K562 (cell line): ENCODE results near the gene COX6B1. TPM values are rescaled to one million over a fixed set of nuclear protein-coding genes. Genes with fewer than 3 reads are reported as not detected.

Experiments
- ATF4 ChIP-seq: fragments of 450-650 bp; formaldehyde crosslinking; IDR thresholded peaks from 2 replicates; pipeline ENCODE4 v1.4.0; 2022; ENCODE audit warnings: mild to moderate bottlenecking, moderate library complexity
- C11orf30 ChIP-seq: fragments of 450-650 bp; IDR thresholded peaks from 2 replicates; pipeline ENCODE4 v1.6.1; 2016; ENCODE audit warnings: low read depth, mild to moderate bottlenecking
- EHMT2 ChIP-seq: fragments of 450-650 bp; IDR thresholded peaks from 2 replicates; pipeline ENCODE4 v1.6.1; 2018; ENCODE audit warnings: antibody characterized with exemption
- EP400 ChIP-seq: fragments of 450-650 bp; IDR thresholded peaks from 2 replicates; pipeline ENCODE4 v1.6.1; 2017; ENCODE audit warnings: antibody characterized with exemption, mild to moderate bottlenecking, moderate library complexity
- GATA2 ChIP-seq: sonication (generic); formaldehyde crosslinking; IDR thresholded peaks from 2 replicates; pipeline ENCODE4 v1.4.0; 2020; ENCODE audit warnings: mild to moderate bottlenecking, missing genetic modification reagents
- HNRNPUL1 ChIP-seq: fragments of 200-400 bp; formaldehyde crosslinking; IDR thresholded peaks from 2 replicates; pipeline ENCODE4 v1.6.1; 2017; ENCODE audit warnings: low read length
- KDM1A ChIP-seq, 2 experiments: fragments of 450-650 bp; IDR thresholded peaks; 2 replicates each; pipeline ENCODE4 v1.6.1; 2016; ENCODE audit warnings: mild to moderate bottlenecking in 2 of 2
- MAZ ChIP-seq, 2 experiments: fragments of 450-650 bp in 1 of 2; sonication (generic) in 1 of 2; formaldehyde crosslinking; IDR thresholded peaks in 1 of 2; conservative IDR thresholded peaks in 1 of 2; 2 replicates each; pipeline versions ENCODE4 v1.4.0 to v1.5.0; 2020; ENCODE audit warnings: mild to moderate bottlenecking in 1 of 2, missing genetic modification reagents in 1 of 2
- MEIS2 ChIP-seq: fragments of 450-650 bp; IDR thresholded peaks from 2 replicates; pipeline ENCODE4 v1.6.1; 2014; ENCODE audit warnings: mild to moderate bottlenecking; ENCODE audit not compliant: partially characterized antibody
- MLLT1 ChIP-seq, 2 experiments: fragments of 450-650 bp; IDR thresholded peaks; 2 replicates each; pipeline ENCODE4 v1.6.1; 2016
- NCOA4 ChIP-seq: fragments of 450-650 bp; IDR thresholded peaks from 2 replicates; pipeline ENCODE4 v1.6.1; 2018; ENCODE audit warnings: mild to moderate bottlenecking; ENCODE audit not compliant: partially characterized antibody
- POU5F1 ChIP-seq: fragments of 150-350 bp; IDR thresholded peaks from 2 replicates; pipeline ENCODE4 v1.6.1; 2014; ENCODE audit warnings: borderline replicate concordance, low read length, low read depth, mild to moderate bottlenecking; ENCODE audit not compliant: partially characterized antibody
- PRDM10 ChIP-seq: fragments of 450-650 bp; IDR thresholded peaks from 2 replicates; pipeline ENCODE4 v1.6.1; 2018; ENCODE audit not compliant: partially characterized antibody
- RNF219 ChIP-seq: fragments of 250-450 bp; sonication (Bioruptor Pico); IDR thresholded peaks from 2 replicates; pipeline ENCODE4 v1.5.0; 2022; ENCODE audit warnings: mild to moderate bottlenecking
- SRSF7 ChIP-seq: fragments of 200-400 bp; formaldehyde crosslinking; optimal IDR thresholded peaks from 2 replicates; pipeline ENCODE3; 2017; ENCODE audit warnings: mild to moderate bottlenecking, low read depth, low read length
- ZBED1 ChIP-seq: IDR thresholded peaks from 2 replicates; pipeline ENCODE4 v1.6.1; 2014
- ZFP91 ChIP-seq: sonication (generic); formaldehyde crosslinking; IDR thresholded peaks from 2 replicates; pipeline ENCODE4 v1.8.0; 2022; ENCODE audit warnings: mild to moderate bottlenecking, missing genetic modification reagents
- ZNF282 ChIP-seq: sonication (generic); formaldehyde crosslinking; IDR thresholded peaks from 2 replicates; pipeline ENCODE4 v1.8.1; 2023; ENCODE audit warnings: missing genetic modification reagents
- polyA plus RNA-seq, 8 experiments: library from polyadenylated mRNA; depleted of rRNA in 4 of 8; stranded (reverse) in 5 of 8; unstranded in 3 of 8; fragments of >200 nt; fragmentation: Nextera tagmentation in 2 of 8; fragmentation: Illumina TruSeq in 1 of 8; extraction: Ambion mirVana in 2 of 8; extraction: Trizol in 1 of 8; gene quantifications; 2 replicates each; pipeline versions ENCODE4 v1.2.1 to v1.2.3, GENCODE V29; 2011 to 2014; ENCODE audit warnings: inconsistent platforms in 1 of 8, missing spikeins in 1 of 8
- total RNA-seq, 7 experiments: library from RNA; depleted of rRNA in 6 of 7; stranded (reverse); fragments of >200 nt in 6 of 7; fragmentation: Illumina TruSeq in 2 of 7; extraction: Trizol in 2 of 7; gene quantifications; 2 replicates each; pipeline versions ENCODE4 v1.2.1 to v1.2.3, GENCODE V29; 2011 to 2021; ENCODE audit warnings: low replicate concordance in 1 of 7

COX6B1 gene
- total and polyA plus RNA-seq, 9 of the 15 experiments (the other 6 are each of a cell fraction or from before 2014, with no cell fraction given), result 777 to 2,393 (median 1,219) TPM

- TF ChIP-seq ATF4 (CRISPR knock-in tag), result no peak
- no peak for TF ChIP-seq ZNF282 (CRISPR knock-in tag)
- no peak for TF ChIP-seq HNRNPUL1
- peak; percentile 22; the same call in 1 of the 2 replicates for TF ChIP-seq EP400
- peak; percentile 83 for TF ChIP-seq KDM1A (IDR thresholded peaks at IDR 0.05)
- TF ChIP-seq ZBED1, result 0 out of 2 replicates have a peak, but pooled peaks have one; percentile 45
- peak; percentile 79 for TF ChIP-seq MEIS2
- TF ChIP-seq NCOA4, result no peak
- no peak for TF ChIP-seq ZFP91 (CRISPR knock-in tag)
- TF ChIP-seq MLLT1 (IDR thresholded peaks at IDR 0.05), result no peak
- no peak for TF ChIP-seq RNF219 (CRISPR knock-in tag)
- TF ChIP-seq C11orf30, result peak; percentile 92
- TF ChIP-seq POU5F1, result no peak
- no peak for TF ChIP-seq EHMT2
- TF ChIP-seq PRDM10, result no peak
- peak; percentile 83 for TF ChIP-seq GATA2
- TF ChIP-seq SRSF7, result no peak
- TF ChIP-seq MAZ (CRISPR knock-in tag; conservative IDR thresholded peaks at IDR 0.05 in 1 of 2, IDR thresholded peaks at IDR 0.05 in 1 of 2), result no peak
These were observed 23.7 kb downstream of the COX6B1 start (continued) for GRCh38 chr19:35671818-35672217.
